ENCODE measurements around the gene MAPRE3.

GRCh38 chr2:27039871-27040270, 69.4 kb downstream of the MAPRE3 start:
- TF ChIP-seq CTCF (IDR thresholded peaks at IDR 0.05): no peak
- no peak for TF ChIP-seq POLR2A (IDR thresholded peaks at IDR 0.05)

Data from right lobe of liver (tissue), 4 donors.